ENCODE measurements around the gene ZNF229. TPM values are rescaled to one million over a fixed set of nuclear protein-coding genes. Genes with fewer than 3 reads are reported as not detected.

ZNF229 gene
- total and polyA plus RNA-seq, 8 donors, result 3.8 to 15.4 (median 12.7) TPM

GRCh38 chr19:44455100-44455499, 6.8 kb upstream of the ZNF229 start:
- Histone ChIP-seq H3K4me1 (no peaks in the 10 kb centered on the region), H3K27me3 (no peaks in the 10 kb centered on the region), H3K36me3 (no peaks in the 10 kb centered on the region), H3K27ac (no peak overlapping the region), H3K4me3 (no peak overlapping the region), H3K9me3 (peaks cover 0 to 88% of the 10 kb centered on the region in 2 donors)
- DNase-seq (no peak), ATAC-seq (no peak)
- intact Hi-C loops (cut with DNase I), result no loop called here
- no peak for TF ChIP-seq CTCF (IDR thresholded peaks at IDR 0.05)

GRCh38 chr19:44452367-44452766, 4.1 kb upstream of the ZNF229 start:
- intact Hi-C loops (cut with DNase I), result no loop called here
- TF ChIP-seq CTCF (IDR thresholded peaks at IDR 0.05), result no peak
- Histone ChIP-seq H3K36me3 (no peaks in the 10 kb centered on the region), H3K27me3 (peaks cover 0 to 9% of the 10 kb centered on the region in 2 donors), H3K27ac (no peak overlapping the region), H3K4me3 (no peak overlapping the region), H3K4me1 (peaks cover 0 to 9% of the 10 kb centered on the region in 2 donors), H3K9me3 (peaks cover 0 to 92% of the 10 kb centered on the region in 2 donors)
- DNase-seq (no peak), ATAC-seq (no peak)

- ATAC-seq, result no peak
- intact Hi-C loops (cut with DNase I), result no loop called here
- DNase-seq, result no peak
- Histone ChIP-seq H3K27me3 (peaks cover 0 to 9% of the 10 kb centered on the region in 2 donors), H3K4me1 (peaks cover 0 to 9% of the 10 kb centered on the region in 2 donors), H3K9me3 (peaks cover 0 to 93% of the 10 kb centered on the region in 2 donors), H3K36me3 (no peaks in the 10 kb centered on the region), H3K4me3 (no peak overlapping the region), H3K27ac (no peak overlapping the region)
- no peak for TF ChIP-seq CTCF (IDR thresholded peaks at IDR 0.05)
Observed at GRCh38 chr19:44451687-44452086, 3.4 kb upstream of the ZNF229 start.

- intact Hi-C loops (cut with DNase I), result no loop called here
- no peak for DNase-seq
- ATAC-seq, result no peak
Observed at GRCh38 chr19:44438441-44438840, 9.8 kb downstream of the ZNF229 start.

DNA sequence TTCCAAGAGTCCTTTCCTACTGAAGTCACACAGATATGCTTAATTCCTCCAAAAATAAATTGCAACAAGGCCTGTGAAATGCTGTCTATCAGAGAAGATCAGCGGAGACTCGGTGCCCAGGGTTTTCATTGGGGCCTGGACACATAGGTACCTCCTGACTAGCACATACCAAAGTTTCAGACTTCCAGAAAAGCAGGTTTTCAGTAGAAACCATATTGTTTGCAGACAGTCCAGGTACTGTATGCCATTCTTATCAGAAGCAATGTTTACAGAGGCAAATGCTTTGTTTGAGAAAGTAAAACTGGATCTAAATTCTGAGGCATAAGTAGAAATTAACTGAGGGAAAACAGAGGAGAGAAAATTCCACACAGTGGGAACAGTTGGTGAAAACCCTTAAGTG, 12.8 kb downstream of the ZNF229 start:
- H3K4me3 ChIP-seq, result no peak overlapping the region
- H3K27ac ChIP-seq, result no peak overlapping the region
- peaks cover 0 to 64% of the 10 kb centered on the region in 2 donors for H3K36me3 ChIP-seq
- ATAC-seq, result no peak
- peaks cover 0 to 97% of the 10 kb centered on the region in 2 donors for H3K9me3 ChIP-seq
- intact Hi-C loops (cut with DNase I), result no loop called here
- no peak for DNase-seq
- no peaks in the 10 kb centered on the region for H3K4me1 ChIP-seq
- TF ChIP-seq CTCF (IDR thresholded peaks at IDR 0.05), result no peak
- no peaks in the 10 kb centered on the region for H3K27me3 ChIP-seq

More at GRCh38 chr19:44438441-44438840, 9.8 kb downstream of the ZNF229 start:
- H3K9me3 ChIP-seq, result peaks cover 0 to 98% of the 10 kb centered on the region in 2 donors
- no peak for TF ChIP-seq CTCF (IDR thresholded peaks at IDR 0.05)
- H3K36me3 ChIP-seq, result peaks cover 0 to 59% of the 10 kb centered on the region in 2 donors
- no peak overlapping the region for H3K27ac ChIP-seq
- H3K4me3 ChIP-seq, result no peak overlapping the region
- H3K4me1 ChIP-seq, result no peaks in the 10 kb centered on the region
- H3K27me3 ChIP-seq, result no peaks in the 10 kb centered on the region
